ENCODE results near the gene SSTR4. TPM values are rescaled to one million over a fixed set of nuclear protein-coding genes. Genes with fewer than 3 reads are reported as not detected.
"Not testable (repeated sequence)": the region's sequence is repeated elsewhere in the genome, so short reads cannot be mapped to it uniquely, and the experiment has no call there.

Gene SSTR4
- total RNA-seq, 2 experiments from 2014 or later: not detected

GRCh38 chr20:23020230-23021018 lies 14.7 kb upstream of the SSTR4 start:
- H3K4me1 Mint-ChIP-seq: no peaks in the 10 kb centered on the region
- POLR2A ChIA-PET: no interaction called here

DNA sequence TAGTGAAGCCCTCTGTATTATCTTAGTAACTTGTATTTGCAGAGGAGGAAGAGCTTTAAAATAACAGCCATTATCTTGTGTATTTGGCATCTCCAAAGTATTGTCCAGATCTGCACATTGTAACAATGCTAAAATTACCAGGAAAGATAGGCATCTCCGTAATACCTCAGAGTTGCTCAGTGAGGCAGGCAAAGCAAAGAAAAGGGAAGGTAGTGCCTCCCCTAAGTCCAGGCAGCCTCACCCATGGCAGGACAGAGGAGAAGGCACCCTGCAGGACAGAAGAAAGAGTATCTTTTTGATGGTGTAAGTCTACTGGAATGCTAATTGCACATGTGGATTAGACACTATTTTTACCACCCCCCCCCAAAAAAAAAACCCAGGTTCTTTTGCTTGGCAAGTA lies 13.6 kb upstream of the SSTR4 start:
- Mint-ChIP-seq H3K4me1 (no peaks in the 10 kb centered on the region), H3K9me3 (ENCODE audit: low read depth) (no peaks in the 10 kb centered on the region), H3K27me3 (no peaks in the 10 kb centered on the region), H3K4me3 (no peak overlapping the region), H3K36me3 (ENCODE audit: low read depth) (no peaks in the 10 kb centered on the region), H3K27ac (no peak overlapping the region)
- intact Hi-C loops (cut with DNase I, micrococcal nuclease): no loop called here
- no peak for DNase-seq
- CTCF ChIA-PET: no interaction called here
- POLR2A ChIA-PET: no interaction called here
- ATAC-seq: no peak

More at GRCh38 chr20:23020230-23021018, 14.7 kb upstream of the SSTR4 start:
- H3K36me3 Mint-ChIP-seq (ENCODE audit: low read depth): no peaks in the 10 kb centered on the region
- CTCF ChIA-PET: no interaction called here
- ATAC-seq (no peak), DNase-seq (no peak)
- H3K9me3 Mint-ChIP-seq (ENCODE audit: low read depth): no peaks in the 10 kb centered on the region
- no peak overlapping the region for H3K27ac Mint-ChIP-seq
- intact Hi-C loops (cut with DNase I, micrococcal nuclease): no loop called here
- H3K4me3 Mint-ChIP-seq: no peak overlapping the region
- no peaks in the 10 kb centered on the region for H3K27me3 Mint-ChIP-seq

- no peaks in the 10 kb centered on the region for H3K27me3 Mint-ChIP-seq
- CTCF ChIA-PET: interaction anchor here (0.7 kb wide), 1 partner anchor 73 kb away, joined by 4 read pairs; no protein-coding TSS in a partner anchor
- H3K27ac Mint-ChIP-seq: no peak overlapping the region
- no peaks in the 10 kb centered on the region for H3K4me1 Mint-ChIP-seq
- no peak for ATAC-seq
- H3K36me3 Mint-ChIP-seq (ENCODE audit: low read depth): no peaks in the 10 kb centered on the region
- H3K9me3 Mint-ChIP-seq (ENCODE audit: low read depth): no peaks in the 10 kb centered on the region
- peak; percentile 10 for DNase-seq
- intact Hi-C loops (cut with DNase I, micrococcal nuclease): no loop called here
- H3K4me3 Mint-ChIP-seq: no peak overlapping the region
- POLR2A ChIA-PET: no interaction called here
Observed at GRCh38 chr20:23021951-23022350, 13.2 kb upstream of the SSTR4 start.

- H3K36me3 Mint-ChIP-seq (ENCODE audit: low read depth): no peaks in the 10 kb centered on the region
- DNase-seq (no peak), ATAC-seq (no peak)
- H3K4me1 Mint-ChIP-seq: no peaks in the 10 kb centered on the region
- intact Hi-C loops (cut with DNase I, micrococcal nuclease): no loop called here
- H3K27me3 Mint-ChIP-seq: no peaks in the 10 kb centered on the region
- ChIA-PET POLR2A (no interaction called here), CTCF (interaction anchor here (0.6 kb wide), 1 partner anchor 179 kb away, joined by 3 read pairs; no protein-coding TSS in a partner anchor)
- no peak overlapping the region for H3K4me3 Mint-ChIP-seq
- no peak overlapping the region for H3K27ac Mint-ChIP-seq
- H3K9me3 Mint-ChIP-seq (ENCODE audit: low read depth): no peaks in the 10 kb centered on the region
Observed at GRCh38 chr20:23022849-23023248, 12.3 kb upstream of the SSTR4 start.

DNA sequence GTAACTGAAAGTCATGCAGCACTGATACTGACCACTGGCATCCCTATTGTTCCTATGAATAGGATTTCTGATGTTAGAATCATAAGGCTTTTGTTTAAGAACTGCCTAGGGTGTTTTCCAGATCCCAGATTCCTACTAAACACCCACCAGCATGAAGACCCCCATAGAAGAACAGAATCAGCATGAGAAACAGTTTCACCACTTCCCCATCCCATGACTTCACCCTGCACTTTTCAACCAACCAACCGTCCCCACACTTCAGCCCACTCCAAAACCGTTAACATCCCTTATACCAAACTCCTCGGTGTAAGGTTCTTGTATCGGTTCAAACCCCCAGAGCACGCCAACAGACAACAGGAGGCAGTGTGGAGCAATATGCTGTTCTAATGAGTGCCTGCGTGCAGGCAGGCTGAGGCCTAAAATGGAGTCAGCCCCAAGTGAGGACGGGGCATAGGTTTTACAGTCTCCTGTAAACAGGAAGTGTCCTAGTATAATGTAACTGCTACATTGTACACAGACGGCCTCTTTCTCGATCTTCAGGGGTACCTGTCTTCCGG lies 11.4 kb upstream of the SSTR4 start:
- ATAC-seq: no peak
- no peaks in the 10 kb centered on the region for H3K36me3 Mint-ChIP-seq (ENCODE audit: low read depth)
- no peaks in the 10 kb centered on the region for H3K4me1 Mint-ChIP-seq
- ChIA-PET CTCF (no interaction called here), POLR2A (no interaction called here)
- intact Hi-C loops (cut with DNase I, micrococcal nuclease): no loop called here
- H3K9me3 Mint-ChIP-seq (ENCODE audit: low read depth): no peaks in the 10 kb centered on the region
- H3K4me3 Mint-ChIP-seq: no peak overlapping the region
- no peaks in the 10 kb centered on the region for H3K27me3 Mint-ChIP-seq
- no peak for DNase-seq
- no peak overlapping the region for H3K27ac Mint-ChIP-seq

DNA sequence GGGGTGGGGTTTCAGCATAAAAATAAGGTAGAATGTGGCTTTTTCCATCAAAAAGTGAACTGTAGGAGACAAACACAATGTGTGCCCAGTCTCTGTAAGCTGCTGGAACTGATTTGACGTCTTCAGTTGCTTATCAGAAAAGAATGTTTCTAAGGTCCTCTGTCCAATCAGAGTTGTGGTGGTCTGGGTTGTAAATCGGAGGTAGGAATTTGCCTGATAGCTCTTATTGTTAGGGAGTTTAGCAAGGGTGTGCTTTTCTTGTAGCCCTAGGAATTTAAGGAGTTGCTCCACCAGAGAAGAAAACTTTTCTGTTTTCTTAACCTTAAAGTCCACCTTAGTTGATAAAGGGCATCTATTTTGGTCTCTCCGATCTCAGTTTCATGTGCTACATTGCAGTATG lies 10.4 kb upstream of the SSTR4 start:
- ChIA-PET CTCF (no interaction called here), POLR2A (no interaction called here)
- Mint-ChIP-seq H3K9me3 (ENCODE audit: low read depth) (no peaks in the 10 kb centered on the region), H3K4me3 (no peak overlapping the region), H3K27me3 (no peaks in the 10 kb centered on the region), H3K36me3 (ENCODE audit: low read depth) (no peaks in the 10 kb centered on the region), H3K4me1 (no peaks in the 10 kb centered on the region), H3K27ac (no peak overlapping the region)
- intact Hi-C loops (cut with DNase I, micrococcal nuclease): no loop called here
- ATAC-seq: no peak
- DNase-seq: no peak

DNA sequence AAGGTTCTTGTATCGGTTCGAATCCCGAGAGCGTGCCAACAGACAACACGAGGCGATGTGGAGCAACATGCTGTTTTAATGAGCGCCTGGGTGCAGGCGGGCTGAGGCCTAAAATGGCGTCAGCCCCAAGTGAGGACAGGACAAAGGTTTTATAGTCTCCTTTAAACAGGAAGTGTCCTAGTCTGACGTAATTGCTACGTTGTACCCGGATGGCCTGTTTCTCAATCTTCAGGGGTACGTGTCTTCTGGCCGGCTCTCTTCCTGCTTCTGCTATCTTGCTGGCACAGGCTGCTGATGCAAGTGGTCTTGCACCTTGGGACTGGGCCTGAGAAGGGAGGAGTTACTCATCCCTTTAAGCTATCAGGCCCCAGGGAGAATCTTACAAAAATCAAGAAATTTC lies 9.6 kb upstream of the SSTR4 start:
- H3K27ac Mint-ChIP-seq; POLR2A ChIA-PET; DNase-seq; H3K36me3 Mint-ChIP-seq (ENCODE audit: low read depth); H3K9me3 Mint-ChIP-seq (ENCODE audit: low read depth); H3K27me3 Mint-ChIP-seq; CTCF ChIA-PET; ATAC-seq; H3K4me3 Mint-ChIP-seq; H3K4me1 Mint-ChIP-seq; intact Hi-C loops (cut with DNase I, micrococcal nuclease): not testable (repeated sequence)

GRCh38 chr20:23027721-23028120 lies 7.4 kb upstream of the SSTR4 start:
- Mint-ChIP-seq H3K9me3 (ENCODE audit: low read depth) (no peaks in the 10 kb centered on the region), H3K27ac (no peak overlapping the region), H3K4me1 (no peaks in the 10 kb centered on the region), H3K27me3 (no peaks in the 10 kb centered on the region), H3K36me3 (ENCODE audit: low read depth) (no peaks in the 10 kb centered on the region), H3K4me3 (no peak overlapping the region)
- CTCF ChIA-PET: no interaction called here
- intact Hi-C loops (cut with DNase I, micrococcal nuclease): no loop called here
- ATAC-seq (no peak), DNase-seq (no peak)
- POLR2A ChIA-PET: no interaction called here

- no peaks in the 10 kb centered on the region for H3K9me3 Mint-ChIP-seq (ENCODE audit: low read depth)
- no peaks in the 10 kb centered on the region for H3K36me3 Mint-ChIP-seq (ENCODE audit: low read depth)
- no peak for DNase-seq
- H3K27me3 Mint-ChIP-seq: peaks cover 2% of the 10 kb centered on the region
- CTCF ChIA-PET: interaction anchor here (0.8 kb wide), 1 partner anchor 10 kb away, joined by 3 read pairs; no protein-coding TSS in a partner anchor
- ATAC-seq: no peak
- no peaks in the 10 kb centered on the region for H3K4me1 Mint-ChIP-seq
- intact Hi-C loops (cut with DNase I, micrococcal nuclease): no loop called here
- H3K27ac Mint-ChIP-seq: no peak overlapping the region
- H3K4me3 Mint-ChIP-seq: no peak overlapping the region
- POLR2A ChIA-PET: no interaction called here
Observed at GRCh38 chr20:23028392-23028791, 6.7 kb upstream of the SSTR4 start.

- ATAC-seq (no peak), DNase-seq (no peak)
- no peaks in the 10 kb centered on the region for H3K36me3 Mint-ChIP-seq (ENCODE audit: low read depth)
- H3K4me3 Mint-ChIP-seq: no peak overlapping the region
- peaks cover 2% of the 10 kb centered on the region for H3K27me3 Mint-ChIP-seq
- no peak overlapping the region for H3K27ac Mint-ChIP-seq
- CTCF ChIA-PET: interaction anchor here (0.5 kb wide), 2 partner anchors 446 to 1446 kb away, joined by 3 read pairs; no protein-coding TSS in a partner anchor
- POLR2A ChIA-PET: no interaction called here
- no peaks in the 10 kb centered on the region for H3K4me1 Mint-ChIP-seq
- intact Hi-C loops (cut with DNase I, micrococcal nuclease): no loop called here
- H3K9me3 Mint-ChIP-seq (ENCODE audit: low read depth): no peaks in the 10 kb centered on the region
Observed at GRCh38 chr20:23029324-23029723, 5.8 kb upstream of the SSTR4 start.

- DNase-seq (no peak), ATAC-seq (no peak)
- ChIA-PET POLR2A (no interaction called here), CTCF (no interaction called here)
- Mint-ChIP-seq H3K4me3 (no peak overlapping the region), H3K27me3 (peaks cover 4% of the 10 kb centered on the region), H3K36me3 (ENCODE audit: low read depth) (no peaks in the 10 kb centered on the region), H3K27ac (no peak overlapping the region), H3K4me1 (no peaks in the 10 kb centered on the region), H3K9me3 (ENCODE audit: low read depth) (no peaks in the 10 kb centered on the region)
- intact Hi-C loops (cut with DNase I, micrococcal nuclease): no loop called here
Observed at GRCh38 chr20:23031346-23031745, 3.8 kb upstream of the SSTR4 start.

GRCh38 chr20:23032056-23032749 lies 2.9 kb upstream of the SSTR4 start:
- CTCF ChIA-PET: no interaction called here
- H3K27me3 Mint-ChIP-seq: peaks cover 12% of the 10 kb centered on the region
- POLR2A ChIA-PET: no interaction called here
- no peak for DNase-seq
- no peak for ATAC-seq
- no peak overlapping the region for H3K4me3 Mint-ChIP-seq
- H3K9me3 Mint-ChIP-seq (ENCODE audit: low read depth): no peaks in the 10 kb centered on the region
- no peak overlapping the region for H3K27ac Mint-ChIP-seq
- H3K36me3 Mint-ChIP-seq (ENCODE audit: low read depth): no peaks in the 10 kb centered on the region
- H3K4me1 Mint-ChIP-seq: no peaks in the 10 kb centered on the region
- intact Hi-C loops (cut with DNase I, micrococcal nuclease): no loop called here

Data from activated CD4-positive, alpha-beta T cell treated with anti-CD3 and anti-CD28 coated beads for 36 hours (primary cell).